Epithelial cell of esophagus (primary cell): ENCODE measurements around the gene SERPINA1.
"Not testable (repeated sequence)": the region's sequence is repeated elsewhere in the genome, so short reads cannot be mapped to it uniquely, and the experiment has no call there.

Source experiments
- DNase-seq: peaks from one replicate; pipeline ENCODE4 v3.0.0; 2010; ENCODE audit warnings: low read depth
- H3K4me3 ChIP-seq: 2 replicates; pipeline ENCODE4 v1.5.1; 2011; ENCODE audit warnings: mild to moderate bottlenecking, low read length, control low read depth
- CTCF ChIP-seq: IDR thresholded peaks from 2 replicates; pipeline ENCODE4 v1.5.1; 2011; ENCODE audit warnings: low read depth, mild to moderate bottlenecking, low read length, control low read depth, inconsistent platforms; ENCODE audit not compliant: insufficient read depth; ENCODE audit errors: missing control alignments

The SERPINA1 gene

DNA sequence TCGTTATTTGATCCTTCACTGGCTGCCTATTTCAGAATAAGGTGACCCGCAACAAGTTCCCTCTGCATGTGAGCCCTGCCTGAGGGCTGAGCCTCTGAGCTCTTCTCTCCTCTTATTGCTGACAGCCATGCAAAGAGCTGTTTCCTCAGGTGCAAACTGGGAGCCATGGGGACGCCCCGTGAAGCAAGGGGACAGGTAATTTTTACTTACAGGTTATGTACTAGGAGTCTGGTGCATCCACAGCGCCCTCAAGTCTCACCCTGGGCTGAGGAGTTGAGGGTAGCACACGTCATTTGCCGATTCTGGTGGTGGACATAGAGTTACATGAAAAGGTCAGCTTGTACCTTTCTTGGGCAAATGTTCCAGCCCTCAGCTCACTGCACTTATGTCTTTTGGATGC lies 39.1 kb downstream of the SERPINA1 start:
- no peak for DNase-seq
- no peak overlapping the region for H3K4me3 ChIP-seq
- no peak for TF ChIP-seq CTCF

DNA sequence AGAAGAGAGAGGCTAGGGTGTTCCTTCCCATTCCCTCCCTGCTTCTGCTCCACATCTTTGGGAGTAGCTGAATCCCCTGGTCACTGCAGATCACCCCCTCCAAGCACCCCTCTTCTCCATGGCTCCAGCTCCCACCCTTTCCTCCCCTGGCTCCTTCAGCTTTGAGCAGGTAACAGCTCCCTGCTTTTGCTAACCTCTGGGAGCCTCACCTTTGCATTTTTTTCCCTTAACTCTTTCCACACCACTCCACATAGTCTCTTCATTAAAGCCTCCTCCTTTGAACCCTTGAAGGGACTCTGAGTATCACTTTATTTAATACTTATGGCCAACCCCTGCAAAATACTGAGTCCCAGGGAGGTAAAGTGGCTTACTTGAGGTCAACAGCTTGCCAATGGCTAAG lies 39.6 kb downstream of the SERPINA1 start:
- TF ChIP-seq CTCF = no peak
- no peak overlapping the region for H3K4me3 ChIP-seq
- no peak for DNase-seq

DNA sequence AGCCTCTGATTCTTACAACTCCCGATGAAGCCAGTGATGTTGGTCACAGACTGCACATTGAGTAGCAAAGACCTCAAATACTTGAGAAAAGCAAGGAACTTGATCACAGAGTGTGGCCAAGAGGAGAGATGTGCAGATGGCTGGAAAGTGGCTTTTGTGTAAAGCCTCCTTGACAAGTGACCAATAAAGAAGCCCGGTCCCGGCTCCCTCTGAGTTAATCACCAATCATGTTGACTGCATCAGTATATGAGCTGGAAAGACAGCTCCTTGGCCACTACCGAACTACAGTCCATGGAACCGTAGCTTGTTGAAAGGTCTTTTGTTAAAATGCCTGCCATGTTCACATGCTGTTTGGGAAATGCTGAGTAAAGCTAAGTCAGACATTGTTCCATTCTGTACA lies 41.6 kb downstream of the SERPINA1 start:
- no peak overlapping the region for H3K4me3 ChIP-seq

GRCh38 chr14:94346065-94346786 lies 42.2 kb downstream of the SERPINA1 start:
- H3K4me3 ChIP-seq = not testable (repeated sequence)
- DNase-seq = peak; percentile 73

More for the DNA sequence above, 41.6 kb downstream of the SERPINA1 start:
- no peak for DNase-seq
- no peak for TF ChIP-seq CTCF

DNA sequence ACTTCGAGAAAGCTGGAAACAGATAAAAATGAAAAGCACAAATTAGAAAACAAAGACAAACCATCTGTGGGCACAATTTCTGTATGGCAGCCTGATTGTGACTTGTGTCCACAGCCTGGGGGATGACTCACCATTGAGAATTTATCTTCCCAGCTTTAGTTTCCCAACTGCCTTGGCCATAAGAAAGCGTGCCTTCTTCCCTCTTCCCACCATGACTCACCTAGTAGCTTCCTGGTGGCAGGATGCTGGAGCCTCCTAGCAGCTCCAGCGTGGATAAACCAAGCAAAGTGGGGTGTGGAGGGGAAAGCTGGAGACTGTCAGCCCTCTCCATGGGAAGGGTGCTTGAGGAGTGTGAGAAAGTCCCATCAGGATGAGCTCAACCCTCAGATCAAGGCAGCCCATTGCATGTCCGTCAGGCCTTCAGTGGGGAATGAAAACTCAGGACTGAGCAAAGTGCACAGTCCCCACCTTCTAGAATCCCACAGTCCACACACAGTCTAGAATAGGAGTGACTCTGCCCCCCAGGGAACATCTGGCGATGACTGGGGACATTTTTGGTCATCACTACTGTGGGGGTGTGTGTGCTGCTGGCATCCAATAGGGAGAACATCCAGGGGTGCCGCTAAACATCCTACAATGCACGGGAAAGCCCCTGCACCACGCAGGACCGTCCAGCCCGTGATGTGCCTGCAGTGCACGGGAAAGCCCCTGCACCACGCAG lies 42.9 kb downstream of the SERPINA1 start:
- no peak for TF ChIP-seq CTCF
- peak; percentile 95 for DNase-seq
- no peak overlapping the region for H3K4me3 ChIP-seq

- TF ChIP-seq CTCF = no peak
- no peak for DNase-seq
- H3K4me3 ChIP-seq = no peak overlapping the region
Observed at GRCh38 chr14:94344389-94344788, 44.0 kb downstream of the SERPINA1 start.

GRCh38 chr14:94343238-94344005 lies 45.0 kb downstream of the SERPINA1 start:
- no peak for TF ChIP-seq CTCF
- H3K4me3 ChIP-seq = no peak overlapping the region
- DNase-seq = no peak
